PC-9 (cell line): ENCODE data around the gene POU2F3. TPM values are rescaled to one million over a fixed set of nuclear protein-coding genes. Genes with fewer than 3 reads are reported as not detected.

Experiments used
- BruUV-seq: library from RNA; stranded (reverse); fragments of 400-500 nt; replicated peaks from 2 replicates; lab custom pipeline; 2021; lab: Mats Ljungman, UMichigan
- CTCF ChIA-PET: fragments of 300-600 bp; sonication (Branson Sonifier 250); formaldehyde crosslinking; loops from one replicate; lab custom pipeline; 2022; ENCODE audit warnings: antibody characterized with exemption; lab: Charles Lee
- POLR2A ChIA-PET: fragments of 300-600 bp; sonication (Branson Sonifier 250); formaldehyde crosslinking; loops from one replicate; lab custom pipeline; 2022; ENCODE audit warnings: antibody characterized with exemption; ENCODE audit not compliant: unreplicated experiment; lab: Charles Lee
- DNase-seq, 2 experiments: peaks; one replicate each; pipeline versions ENCODE4 v3.0.0 to v3.0.0-alpha.2; 2015 to 2022; ENCODE audit warnings: mixed read lengths in 1 of 2
- H2AFZ ChIP-seq: fragments of 200-600 bp; sonication (generic); 2 replicates; pipeline ENCODE4 v1.8.1; 2017; ENCODE audit warnings: antibody characterized with exemption
- H3F3A ChIP-seq: fragments of 200-600 bp; sonication (generic); 2 replicates; pipeline ENCODE4 v1.8.1; 2017; ENCODE audit warnings: antibody characterized with exemption, mild to moderate bottlenecking, low read depth; ENCODE audit not compliant: insufficient read depth
- H3K27ac ChIP-seq: fragments of 200-600 bp; sonication (generic); 2 replicates; pipeline ENCODE4 v1.6.1; 2016; ENCODE audit warnings: mixed run types
- H3K27me3 ChIP-seq: fragments of 200-600 bp; sonication (generic); 2 replicates; pipeline ENCODE4 v1.6.1; 2016; ENCODE audit warnings: low read depth, mixed run types; ENCODE audit not compliant: insufficient read depth
- H3K36me3 ChIP-seq: fragments of 200-600 bp; sonication (generic); 2 replicates; pipeline ENCODE4 v1.6.1; 2016; ENCODE audit warnings: low read depth, mixed run types
- H3K4me1 ChIP-seq: fragments of 200-600 bp; sonication (generic); replicated peaks from 2 replicates; pipeline ENCODE4 v1.6.1; 2016; ENCODE audit warnings: mixed run types; ENCODE audit not compliant: insufficient read depth
- H3K4me2 ChIP-seq: fragments of 200-600 bp; sonication (generic); 2 replicates; pipeline ENCODE4 v1.6.1; 2017; ENCODE audit warnings: mixed run types
- H3K4me3 ChIP-seq: fragments of 200-600 bp; sonication (generic); 2 replicates; pipeline ENCODE4 v1.6.1; 2016; ENCODE audit warnings: mixed run types
- H3K79me2 ChIP-seq: fragments of 200-600 bp; sonication (generic); 2 replicates; pipeline ENCODE4 v1.6.1; 2017; ENCODE audit warnings: low read depth, mixed run types
- H3K9me2 ChIP-seq: fragments of 200-600 bp; sonication (generic); 2 replicates; pipeline ENCODE4 v1.8.1; 2017; ENCODE audit warnings: mild to moderate bottlenecking; ENCODE audit not compliant: insufficient read depth
- H3K9me3 ChIP-seq: fragments of 200-600 bp; sonication (generic); 2 replicates; pipeline ENCODE4 v1.8.1; 2016; ENCODE audit warnings: low read depth; ENCODE audit not compliant: insufficient read depth
- H4K20me1 ChIP-seq: fragments of 200-600 bp; sonication (generic); 2 replicates; pipeline ENCODE4 v1.8.1; 2017; ENCODE audit not compliant: insufficient read depth
- CTCF ChIP-seq: fragments of 200-600 bp; sonication (generic); conservative IDR thresholded peaks from 2 replicates; pipeline ENCODE4 v1.6.1; 2017; ENCODE audit warnings: mixed run types, antibody characterized with exemption, mild to moderate bottlenecking, moderate library complexity
- EZH2 ChIP-seq: fragments of 200-600 bp; sonication (generic); IDR thresholded peaks from 2 replicates; pipeline ENCODE4 v1.8.0; 2017; ENCODE audit warnings: antibody characterized with exemption, low read depth
- intact Hi-C: fragments of 100-400 bp; cut with micrococcal nuclease; formaldehyde crosslinking; loops from one replicate; pipeline ENCODE4 v1.10.0; 2022; ENCODE audit not compliant: unreplicated experiment
- total RNA-seq: library from RNA; stranded (reverse); gene quantifications from 2 replicates; pipeline ENCODE4 v1.2.3, GENCODE V29; 2021

The POU2F3 gene
- total RNA-seq, 1 experiment from 2014 or later, result 2.9 TPM

GRCh38 chr11:120354068-120354467, 114.1 kb downstream of the POU2F3 start:
- Histone ChIP-seq H4K20me1 (peaks cover 34% of the 10 kb centered on the region), H2AFZ (no peak overlapping the region), H3K27me3 (no peaks in the 10 kb centered on the region), H3K27ac (no peak overlapping the region), H3K4me3 (no peak overlapping the region), H3K9me3 (no peaks in the 10 kb centered on the region), H3K36me3 (peaks cover 4% of the 10 kb centered on the region; the same call in 1 of the 2 replicates), H3K9me2 (no peaks in the 10 kb centered on the region), H3F3A (no peaks in the 10 kb centered on the region), H3K79me2 (peaks cover 95% of the 10 kb centered on the region), H3K4me1 (peaks cover 4% of the 10 kb centered on the region; the same call in 1 of the 2 replicates), H3K4me2 (no peak overlapping the region)
- TF ChIP-seq EZH2 (no peak), CTCF (no peak)
- CTCF ChIA-PET, result no interaction called here
- BruUV-seq, result no TSS peak
- intact Hi-C loops, result no loop called here
- POLR2A ChIA-PET, result no interaction called here
- no peak for DNase-seq

GRCh38 chr11:120354779-120355178, 114.8 kb downstream of the POU2F3 start:
- peaks cover 2% of the 10 kb centered on the region; the same call in 1 of the 2 replicates for H3K36me3 ChIP-seq
- POLR2A ChIA-PET, result interaction anchor here (0.6 kb wide), 1 partner anchor 36 kb away, joined by 3 read pairs; no protein-coding TSS in a partner anchor
- H3K4me2 ChIP-seq, result no peak overlapping the region
- intact Hi-C loops, result no loop called here
- DNase-seq, result no peak
- peaks cover 94% of the 10 kb centered on the region for H3K79me2 ChIP-seq
- CTCF ChIA-PET, result no interaction called here
- H3K27me3 ChIP-seq, result no peaks in the 10 kb centered on the region
- no TSS peak for BruUV-seq
- no peak overlapping the region for H3K27ac ChIP-seq
- no peak overlapping the region for H2AFZ ChIP-seq
- peaks cover 27% of the 10 kb centered on the region for H4K20me1 ChIP-seq
- H3K4me1 ChIP-seq, result no peaks in the 10 kb centered on the region
- no peaks in the 10 kb centered on the region for H3K9me2 ChIP-seq
- no peaks in the 10 kb centered on the region for H3F3A ChIP-seq
- H3K9me3 ChIP-seq, result no peaks in the 10 kb centered on the region
- H3K4me3 ChIP-seq, result no peak overlapping the region
- no peak for TF ChIP-seq EZH2
- TF ChIP-seq CTCF, result no peak

GRCh38 chr11:120357620-120358019, 117.7 kb downstream of the POU2F3 start:
- no peak overlapping the region for H3K27ac ChIP-seq
- CTCF ChIA-PET, result no interaction called here
- H2AFZ ChIP-seq, result no peak overlapping the region

More at GRCh38 chr11:120357620-120358019, 117.7 kb downstream of the POU2F3 start:
- H3K9me3 ChIP-seq, result no peaks in the 10 kb centered on the region
- POLR2A ChIA-PET, result no interaction called here
- H4K20me1 ChIP-seq, result 0 out of 2 replicates have a peak, but pooled peaks cover 15% of the 10 kb centered on the region
- no peaks in the 10 kb centered on the region for H3K9me2 ChIP-seq
- H3F3A ChIP-seq, result no peaks in the 10 kb centered on the region
- TF ChIP-seq CTCF (no peak), EZH2 (no peak)
- intact Hi-C loops, result no loop called here
- BruUV-seq, result no TSS peak
- no peak for DNase-seq
- no peak overlapping the region for H3K4me2 ChIP-seq
- H3K4me3 ChIP-seq, result no peak overlapping the region
- no peaks in the 10 kb centered on the region for H3K27me3 ChIP-seq
- peaks cover 88% of the 10 kb centered on the region for H3K79me2 ChIP-seq
- H3K36me3 ChIP-seq, result no peaks in the 10 kb centered on the region
- no peaks in the 10 kb centered on the region for H3K4me1 ChIP-seq
